PC-9 (cell line): ENCODE data around the gene CFAP74.

ENCODE experiments used
- EZH2 ChIP-seq: fragments of 200-600 bp; sonication (generic); IDR thresholded peaks from 2 replicates; pipeline ENCODE4 v1.8.0; 2017; ENCODE audit warnings: antibody characterized with exemption, low read depth
- TF ChIP-seq, protein P1 (sequence below): fragments of 200-600 bp; sonication (generic); conservative IDR thresholded peaks from 2 replicates; pipeline ENCODE4 v1.6.1; 2017; ENCODE audit warnings: mixed run types, antibody characterized with exemption, mild to moderate bottlenecking, moderate library complexity

DNA sequence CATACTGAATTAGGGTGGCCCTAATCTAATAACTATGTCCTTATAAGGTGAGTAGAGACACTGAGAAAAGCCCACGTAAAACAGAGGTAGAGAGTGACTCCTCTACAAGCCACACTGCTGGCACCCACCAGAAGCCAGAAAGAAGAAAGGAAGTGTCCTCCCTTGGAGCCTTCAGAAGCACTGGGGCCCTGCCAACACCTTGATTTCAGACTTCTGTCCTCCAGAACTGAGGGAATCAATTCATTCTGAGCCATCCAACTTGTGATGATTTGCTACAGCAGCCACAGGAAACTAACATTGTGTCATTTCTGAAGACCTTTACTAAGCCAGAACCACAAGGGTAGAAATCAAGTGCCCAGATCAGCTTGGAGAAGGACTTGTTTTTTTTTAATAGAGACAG lies 127.7 kb downstream of the CFAP74 start:
- TF ChIP-seq, protein P1, sequence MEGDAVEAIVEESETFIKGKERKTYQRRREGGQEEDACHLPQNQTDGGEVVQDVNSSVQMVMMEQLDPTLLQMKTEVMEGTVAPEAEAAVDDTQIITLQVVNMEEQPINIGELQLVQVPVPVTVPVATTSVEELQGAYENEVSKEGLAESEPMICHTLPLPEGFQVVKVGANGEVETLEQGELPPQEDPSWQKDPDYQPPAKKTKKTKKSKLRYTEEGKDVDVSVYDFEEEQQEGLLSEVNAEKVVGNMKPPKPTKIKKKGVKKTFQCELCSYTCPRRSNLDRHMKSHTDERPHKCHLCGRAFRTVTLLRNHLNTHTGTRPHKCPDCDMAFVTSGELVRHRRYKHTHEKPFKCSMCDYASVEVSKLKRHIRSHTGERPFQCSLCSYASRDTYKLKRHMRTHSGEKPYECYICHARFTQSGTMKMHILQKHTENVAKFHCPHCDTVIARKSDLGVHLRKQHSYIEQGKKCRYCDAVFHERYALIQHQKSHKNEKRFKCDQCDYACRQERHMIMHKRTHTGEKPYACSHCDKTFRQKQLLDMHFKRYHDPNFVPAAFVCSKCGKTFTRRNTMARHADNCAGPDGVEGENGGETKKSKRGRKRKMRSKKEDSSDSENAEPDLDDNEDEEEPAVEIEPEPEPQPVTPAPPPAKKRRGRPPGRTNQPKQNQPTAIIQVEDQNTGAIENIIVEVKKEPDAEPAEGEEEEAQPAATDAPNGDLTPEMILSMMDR = no peak
- no peak for TF ChIP-seq EZH2
